ENCODE results near the gene SPRTN.

DNA sequence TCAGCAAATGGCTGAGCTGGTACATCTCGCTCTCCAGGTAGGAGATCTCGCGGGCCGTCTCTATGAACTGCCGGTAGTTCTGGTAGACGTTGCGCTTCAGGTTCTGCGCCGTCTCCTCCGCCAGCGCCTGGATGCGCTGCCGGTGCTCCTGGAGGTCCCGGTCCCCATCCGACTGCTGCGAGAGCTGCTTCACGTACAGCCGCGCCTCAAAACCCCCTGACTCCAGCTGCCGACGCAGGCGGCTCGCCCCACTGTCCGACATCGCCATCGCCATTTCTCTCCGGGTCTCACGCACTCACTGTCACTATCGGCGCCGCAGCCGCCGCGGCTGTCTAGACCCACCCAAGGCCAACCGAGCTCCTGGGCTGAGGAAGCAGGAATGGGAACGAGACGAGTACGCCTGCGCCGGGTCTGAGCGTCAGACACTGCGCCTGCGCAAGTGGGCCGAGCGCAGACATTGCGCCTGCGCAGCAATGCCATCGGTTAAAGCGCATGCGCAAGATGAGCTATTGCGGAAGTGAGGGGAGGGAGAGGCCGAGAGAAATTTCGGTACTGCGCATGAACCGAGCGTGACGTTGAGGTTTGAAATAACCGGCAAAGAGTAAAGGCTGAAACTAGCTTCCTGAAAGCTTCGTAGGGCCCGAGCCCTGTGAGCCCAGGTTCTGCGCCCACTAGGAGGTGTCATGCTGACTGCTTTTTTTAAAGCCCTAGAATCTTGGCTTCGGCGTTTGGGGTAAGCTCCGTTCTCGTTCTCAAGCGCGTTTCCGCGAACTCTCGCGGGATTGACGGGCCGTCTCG, 422 bp upstream of the SPRTN start, which contains the start of gene EXOC8:
- TF ChIP-seq, protein P1, sequence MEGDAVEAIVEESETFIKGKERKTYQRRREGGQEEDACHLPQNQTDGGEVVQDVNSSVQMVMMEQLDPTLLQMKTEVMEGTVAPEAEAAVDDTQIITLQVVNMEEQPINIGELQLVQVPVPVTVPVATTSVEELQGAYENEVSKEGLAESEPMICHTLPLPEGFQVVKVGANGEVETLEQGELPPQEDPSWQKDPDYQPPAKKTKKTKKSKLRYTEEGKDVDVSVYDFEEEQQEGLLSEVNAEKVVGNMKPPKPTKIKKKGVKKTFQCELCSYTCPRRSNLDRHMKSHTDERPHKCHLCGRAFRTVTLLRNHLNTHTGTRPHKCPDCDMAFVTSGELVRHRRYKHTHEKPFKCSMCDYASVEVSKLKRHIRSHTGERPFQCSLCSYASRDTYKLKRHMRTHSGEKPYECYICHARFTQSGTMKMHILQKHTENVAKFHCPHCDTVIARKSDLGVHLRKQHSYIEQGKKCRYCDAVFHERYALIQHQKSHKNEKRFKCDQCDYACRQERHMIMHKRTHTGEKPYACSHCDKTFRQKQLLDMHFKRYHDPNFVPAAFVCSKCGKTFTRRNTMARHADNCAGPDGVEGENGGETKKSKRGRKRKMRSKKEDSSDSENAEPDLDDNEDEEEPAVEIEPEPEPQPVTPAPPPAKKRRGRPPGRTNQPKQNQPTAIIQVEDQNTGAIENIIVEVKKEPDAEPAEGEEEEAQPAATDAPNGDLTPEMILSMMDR (conservative IDR thresholded peaks at IDR 0.05; ENCODE audit: low read length) = no peak
- TF ChIP-seq EZH2phosphoT487 (IDR thresholded peaks at IDR 0.05; ENCODE audit: borderline replicate concordance) = no peak

Measured in Loucy (cell line).